AG09319 (cell line): ENCODE data around the gene C2CD2.
"Not testable (repeated sequence)": the region's sequence is repeated elsewhere in the genome, so short reads cannot be mapped to it uniquely, and the experiment has no call there.

Source experiments
- DNase-seq: peaks from one replicate; pipeline ENCODE4 v3.0.0-alpha.2; 2010; ENCODE audit warnings: low read depth; ENCODE audit errors: extremely low read depth
- TF ChIP-seq, protein P1 (sequence below): IDR thresholded peaks from 2 replicates; pipeline ENCODE4 v1.5.1; 2011; ENCODE audit warnings: low read depth, mild to moderate bottlenecking, inconsistent platforms, low read length, moderate library complexity

Gene C2CD2

GRCh38 chr21:41953831-41954653, at the start of gene C2CD2:
TSS of gene C2CD2 (minus strand) at chr21:41954018. CDS start at chr21:41953648, 370 bp downstream.
- DNase-seq, result no peak
- TF ChIP-seq, protein P1, sequence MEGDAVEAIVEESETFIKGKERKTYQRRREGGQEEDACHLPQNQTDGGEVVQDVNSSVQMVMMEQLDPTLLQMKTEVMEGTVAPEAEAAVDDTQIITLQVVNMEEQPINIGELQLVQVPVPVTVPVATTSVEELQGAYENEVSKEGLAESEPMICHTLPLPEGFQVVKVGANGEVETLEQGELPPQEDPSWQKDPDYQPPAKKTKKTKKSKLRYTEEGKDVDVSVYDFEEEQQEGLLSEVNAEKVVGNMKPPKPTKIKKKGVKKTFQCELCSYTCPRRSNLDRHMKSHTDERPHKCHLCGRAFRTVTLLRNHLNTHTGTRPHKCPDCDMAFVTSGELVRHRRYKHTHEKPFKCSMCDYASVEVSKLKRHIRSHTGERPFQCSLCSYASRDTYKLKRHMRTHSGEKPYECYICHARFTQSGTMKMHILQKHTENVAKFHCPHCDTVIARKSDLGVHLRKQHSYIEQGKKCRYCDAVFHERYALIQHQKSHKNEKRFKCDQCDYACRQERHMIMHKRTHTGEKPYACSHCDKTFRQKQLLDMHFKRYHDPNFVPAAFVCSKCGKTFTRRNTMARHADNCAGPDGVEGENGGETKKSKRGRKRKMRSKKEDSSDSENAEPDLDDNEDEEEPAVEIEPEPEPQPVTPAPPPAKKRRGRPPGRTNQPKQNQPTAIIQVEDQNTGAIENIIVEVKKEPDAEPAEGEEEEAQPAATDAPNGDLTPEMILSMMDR, result no peak

DNA sequence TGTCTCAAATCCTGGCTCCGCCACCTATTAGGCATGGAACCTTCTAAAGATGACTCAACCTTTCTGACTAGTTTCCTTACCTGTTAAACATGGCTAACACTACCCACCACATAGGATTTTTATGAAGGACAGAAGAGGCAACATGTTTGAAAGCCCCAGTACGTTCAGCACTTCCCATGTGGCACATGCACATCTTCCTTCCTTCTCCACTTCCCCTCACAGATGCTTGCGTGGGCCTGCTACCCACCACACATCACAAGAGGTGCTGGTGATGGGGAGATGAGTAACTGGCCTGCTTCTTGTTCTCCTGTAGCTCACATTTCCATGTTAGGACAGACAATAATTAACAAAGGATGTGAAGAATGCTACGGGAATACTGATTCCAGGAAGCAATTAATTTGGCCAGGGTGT, 49.2 kb upstream of the C2CD2 start:
- DNase-seq, result no peak

GRCh38 chr21:42002421-42002958, 48.7 kb upstream of the C2CD2 start:
- TF ChIP-seq, protein P1, result no peak
- DNase-seq, result peak; percentile 77

More for the DNA sequence above, 49.2 kb upstream of the C2CD2 start:
- TF ChIP-seq, protein P1, result no peak

- TF ChIP-seq, protein P1, result no peak
- no peak for DNase-seq
These were observed 48.0 kb upstream of the C2CD2 start for GRCh38 chr21:42001781-42002180.

GRCh38 chr21:42000908-42001307, 47.1 kb upstream of the C2CD2 start:
- TF ChIP-seq, protein P1, result no peak

GRCh38 chr21:41997657-41998056, 43.8 kb upstream of the C2CD2 start:
- DNase-seq, result no peak
- TF ChIP-seq, protein P1, result no peak

More at GRCh38 chr21:42000908-42001307, 47.1 kb upstream of the C2CD2 start:
- no peak for DNase-seq

- DNase-seq, result no peak
- TF ChIP-seq, protein P1, result no peak
These were observed 41.8 kb upstream of the C2CD2 start for GRCh38 chr21:41995577-41995976.

- not testable (repeated sequence) for DNase-seq
These were observed 40.8 kb upstream of the C2CD2 start for GRCh38 chr21:41994613-41995012.
